Measurements from ENCODE around the gene ERFL.

DNA sequence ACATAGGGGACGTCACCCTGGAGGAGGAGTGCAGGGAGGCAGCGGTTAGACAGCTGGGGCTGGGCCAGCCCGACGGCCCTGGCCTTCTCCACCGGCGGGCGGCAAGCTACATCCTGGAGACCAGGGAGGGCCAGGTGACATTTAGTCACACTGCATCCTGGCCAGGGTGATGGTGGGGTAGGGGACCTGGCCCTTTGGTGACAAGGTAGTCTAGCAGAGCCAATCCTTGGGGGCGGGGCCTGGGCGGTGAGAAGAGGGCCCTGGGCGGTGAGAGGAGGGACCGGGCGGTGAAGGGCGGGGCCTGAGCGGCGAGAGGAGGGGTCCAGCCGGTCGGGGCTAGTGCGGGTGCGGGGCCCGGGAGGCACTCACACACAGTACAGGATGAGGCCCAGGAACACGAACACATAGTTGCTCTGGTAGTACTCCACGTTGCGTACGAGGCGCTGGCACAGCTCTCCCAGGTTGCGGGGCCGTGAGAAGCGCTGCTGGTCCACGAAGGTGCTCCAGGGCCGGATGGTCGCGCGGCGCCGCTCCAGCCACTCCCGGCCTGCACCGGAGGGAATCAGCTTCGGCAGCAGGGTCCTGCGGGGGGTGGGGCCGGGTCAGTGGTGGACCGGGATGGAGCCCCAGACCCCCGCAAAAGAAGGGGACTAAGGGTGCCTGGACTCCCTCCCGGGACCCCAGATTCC, 30.3 kb upstream of the ERFL start:
- TF ChIP-seq, protein P1, sequence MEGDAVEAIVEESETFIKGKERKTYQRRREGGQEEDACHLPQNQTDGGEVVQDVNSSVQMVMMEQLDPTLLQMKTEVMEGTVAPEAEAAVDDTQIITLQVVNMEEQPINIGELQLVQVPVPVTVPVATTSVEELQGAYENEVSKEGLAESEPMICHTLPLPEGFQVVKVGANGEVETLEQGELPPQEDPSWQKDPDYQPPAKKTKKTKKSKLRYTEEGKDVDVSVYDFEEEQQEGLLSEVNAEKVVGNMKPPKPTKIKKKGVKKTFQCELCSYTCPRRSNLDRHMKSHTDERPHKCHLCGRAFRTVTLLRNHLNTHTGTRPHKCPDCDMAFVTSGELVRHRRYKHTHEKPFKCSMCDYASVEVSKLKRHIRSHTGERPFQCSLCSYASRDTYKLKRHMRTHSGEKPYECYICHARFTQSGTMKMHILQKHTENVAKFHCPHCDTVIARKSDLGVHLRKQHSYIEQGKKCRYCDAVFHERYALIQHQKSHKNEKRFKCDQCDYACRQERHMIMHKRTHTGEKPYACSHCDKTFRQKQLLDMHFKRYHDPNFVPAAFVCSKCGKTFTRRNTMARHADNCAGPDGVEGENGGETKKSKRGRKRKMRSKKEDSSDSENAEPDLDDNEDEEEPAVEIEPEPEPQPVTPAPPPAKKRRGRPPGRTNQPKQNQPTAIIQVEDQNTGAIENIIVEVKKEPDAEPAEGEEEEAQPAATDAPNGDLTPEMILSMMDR (conservative IDR thresholded peaks at IDR 0.05): no peak
- TF ChIP-seq ZFX (IDR thresholded peaks at IDR 0.05): no peak
